Spleen (tissue), 11 donors: Measurements from ENCODE around the gene RPUSD1. TPM values are rescaled to one million over a fixed set of nuclear protein-coding genes. Genes with fewer than 3 reads are reported as not detected.
A peak's percentile ranks its signal among the peaks of the same experiment; 100 is the strongest.

ENCODE experiments used
- DNase-seq: peaks from one replicate; pipeline ENCODE4 v3.0.0-alpha.2; 2020
- H3K27ac ChIP-seq, 8 donors: fragments of 200-600 bp; sonication (generic) in 7 of 8; 1 replicate in 4 of 8; 2 replicates in 4 of 8; pipeline versions ENCODE4 v1.5.0 to v1.8.0; 2016 to 2021; ENCODE audit warnings: inconsistent platforms in 4 of 8, mild to moderate bottlenecking in 4 of 8, moderate library complexity in 1 of 8
- H3K27me3 ChIP-seq, 7 donors: fragments of 200-600 bp; sonication (generic) in 6 of 7; replicated peaks in 1 of 7; 1 replicate in 4 of 7; 2 replicates in 3 of 7; pipeline versions ENCODE4 v1.5.0 to v1.8.0; 2016 to 2021; ENCODE audit warnings: inconsistent platforms in 3 of 7, mild to moderate bottlenecking in 1 of 7
- H3K36me3 ChIP-seq, 6 donors: fragments of 200-600 bp; sonication (generic) in 5 of 6; 1 replicate in 4 of 6; 2 replicates in 2 of 6; pipeline versions ENCODE4 v1.5.0 to v1.8.0; 2016 to 2021; ENCODE audit warnings: inconsistent platforms in 2 of 6
- H3K4me1 ChIP-seq, 6 donors: fragments of 200-600 bp; sonication (generic) in 5 of 6; 1 replicate in 3 of 6; 2 replicates in 3 of 6; pipeline versions ENCODE4 v1.5.0 to v1.8.0; 2016 to 2021; ENCODE audit warnings: inconsistent platforms in 3 of 6
- H3K4me3 ChIP-seq, 8 donors: fragments of 200-600 bp; sonication (generic) in 7 of 8; 1 replicate in 4 of 8; 2 replicates in 4 of 8; pipeline versions ENCODE4 v1.5.0 to v1.8.0; 2016 to 2021; ENCODE audit warnings: inconsistent platforms in 4 of 8, mild to moderate bottlenecking in 4 of 8, moderate library complexity in 2 of 8
- H3K9me3 ChIP-seq, 8 donors: fragments of 200-600 bp; sonication (generic) in 7 of 8; 1 replicate in 4 of 8; 2 replicates in 4 of 8; pipeline versions ENCODE4 v1.5.0 to v1.8.0; 2016 to 2021; ENCODE audit warnings: inconsistent platforms in 4 of 8
- CTCF ChIP-seq, 11 experiments: fragments of 200-600 bp in 7 of 11; fragments of 450-650 bp in 4 of 11; sonication (generic) in 4 of 11; IDR thresholded peaks in 8 of 11; conservative IDR thresholded peaks in 3 of 11; 1 replicate in 7 of 11; 2 replicates in 4 of 11; pipeline versions ENCODE4 v1.4.0 to v1.8.0; 2016 to 2021; ENCODE audit warnings: antibody characterized with exemption in 11 of 11, inconsistent platforms in 4 of 11, mild to moderate bottlenecking in 1 of 11
- POLR2A ChIP-seq, 3 donors: fragments of 450-650 bp; IDR thresholded peaks; one replicate each; pipeline ENCODE4 v1.5.1; 2017; ENCODE audit warnings: antibody characterized with exemption in 3 of 3, mild to moderate bottlenecking in 1 of 3
- POLR2AphosphoS5 ChIP-seq, 3 donors: sonication (generic); formaldehyde crosslinking; IDR thresholded peaks; one replicate each; pipeline ENCODE4 v1.5.1; 2017; ENCODE audit warnings: antibody characterized with exemption in 3 of 3
- WGBS, 5 donors: extraction: QIAGEN DNeasy Blood & Tissue Kit in 3 of 5; methylation state at CpG; one replicate each; pipeline versions ENCODE4 v1.1.5 to v1.1.7; 2013 to 2018; 5-methylcytosine and 5-hydroxymethylcytosine counted together
- intact Hi-C: fragments of 100-400 bp; cut with DNase I; formaldehyde crosslinking; loops from one replicate; pipeline ENCODE4 v1.15.0; 2023; ENCODE audit warnings: low total_unique reads
- polyA plus RNA-seq, 3 donors: library from polyadenylated mRNA; stranded (reverse); fragments of 200-250 nt; gene quantifications; one replicate each; pipeline ENCODE4 v1.2.1, GENCODE V29; 2013
- total RNA-seq, 7 donors: library from RNA; depleted of rRNA in 3 of 7; stranded (reverse); fragments of >200 nt in 3 of 7; fragmentation: NEBNext Ultra II Directional in 4 of 7; extraction: Animal tissue kit (Norgen Biotek cat#: 25700) in 4 of 7; gene quantifications; one replicate each; pipeline versions ENCODE4 v1.1.0 to v1.2.1, GENCODE V29; 2016 to 2021
- donor health status: healthy with polysubstance abuse.
- donor health status: DM: no; HTN: no; CAD: no; lungs with moderate emphysema.
- donor health status: DM: no; HTN: no; CAD: no.
- donor health status: Bipolar disorder and iron deficiency.
- donor health status: healthy.
- donor health status: DM: no; HTN: no; CAD: no.
- donor health status: DM: yes; HTN: yes; CAD: no.

Gene RPUSD1
- total and polyA plus RNA-seq, 10 donors = 17.9 to 34.2 (median 21.7) TPM

- Histone ChIP-seq H3K4me1 (peaks cover 0 to 14% (median 11%) of the 10 kb centered on the region in 6 donors), H3K27me3 (peaks cover 0 to 67% (median 40%) of the 10 kb centered on the region in 7 donors), H3K36me3 (peaks cover 0 to 20% (median 0%) of the 10 kb centered on the region in 6 donors), H3K27ac (no peak overlapping the region), H3K9me3 (no peaks in the 10 kb centered on the region), H3K4me3 (no peak overlapping the region)
- no peak for TF ChIP-seq POLR2A (IDR thresholded peaks at IDR 0.05)
- no peak for TF ChIP-seq CTCF (IDR thresholded peaks at IDR 0.05 in 8 of 11, conservative IDR thresholded peaks at IDR 0.05 in 3 of 11)
- no peak for TF ChIP-seq POLR2AphosphoS5 (IDR thresholded peaks at IDR 0.05)
- 13 to 21% (median 16%) methylated on average over 11 to 17 of the region's 17 CpGs for WGBS, 5 donors
- no peak for DNase-seq
- intact Hi-C loops = no loop called here
Measured at GRCh38 chr16:800834-801511, 12.8 kb upstream of the RPUSD1 start.

GRCh38 chr16:799948-800833, 12.0 kb upstream of the RPUSD1 start, which contains the start of gene GNG13:
GNG13 (minus strand) TSS chr16:800734; CDS start chr16:799077, 1,657 bp downstream.
- Histone ChIP-seq H3K27me3 (peaks cover 0 to 67% (median 40%) of the 10 kb centered on the region in 7 donors), H3K4me3 (peak within 1 kb of the TSS in 1 of 8 donors; percentile 9), H3K27ac (no peak within 1 kb of the TSS), H3K36me3 (peaks cover 0 to 24% (median 0%) of the 10 kb centered on the region in 6 donors), H3K9me3 (no peaks in the 10 kb centered on the region), H3K4me1 (peaks cover 0 to 11% (median 8%) of the 10 kb centered on the region in 6 donors)
- 4 to 17% (median 7%) methylated on average over 20 to 57 of the region's 57 CpGs for WGBS, 5 donors
- no peak for DNase-seq
- intact Hi-C loops = no loop called here
- TF ChIP-seq POLR2AphosphoS5 (IDR thresholded peaks at IDR 0.05) (no peak), CTCF (IDR thresholded peaks at IDR 0.05 in 8 of 11, conservative IDR thresholded peaks at IDR 0.05 in 3 of 11) (no peak), POLR2A (IDR thresholded peaks at IDR 0.05) (no peak)

GRCh38 chr16:799111-799947, 11.1 kb upstream of the RPUSD1 start:
- H3K27me3 ChIP-seq = peaks cover 0 to 67% (median 40%) of the 10 kb centered on the region in 7 donors
- TF ChIP-seq CTCF (IDR thresholded peaks at IDR 0.05 in 8 of 11, conservative IDR thresholded peaks at IDR 0.05 in 3 of 11) (no peak), POLR2AphosphoS5 (IDR thresholded peaks at IDR 0.05) (peak in 1 of 3 donors; percentile 14), POLR2A (IDR thresholded peaks at IDR 0.05) (no peak)
- intact Hi-C loops = no loop called here
- H3K36me3 ChIP-seq = peaks cover 0 to 31% (median 0%) of the 10 kb centered on the region in 6 donors
- peaks cover 0 to 11% (median 8%) of the 10 kb centered on the region in 6 donors for H3K4me1 ChIP-seq
- 39 to 69% (median 62%) methylated on average over 9 to 22 of the region's 22 CpGs for WGBS, 5 donors
- no peak overlapping the region for H3K4me3 ChIP-seq
- no peak for DNase-seq
- H3K27ac ChIP-seq = no peak overlapping the region
- no peaks in the 10 kb centered on the region for H3K9me3 ChIP-seq
